Caki2 (cell line): ENCODE measurements around the gene CD109. TPM values are rescaled to one million over a fixed set of nuclear protein-coding genes. Genes with fewer than 3 reads are reported as not detected.

Experiments
- DNase-seq: peaks from one replicate; pipeline ENCODE4 v3.0.0-alpha.2; 2015; ENCODE audit warnings: low read depth
- in situ Hi-C: cut with HindIII; loops from 2 replicates; pipeline ENCODE4 v1.10.0; 2016; ENCODE audit warnings: low sequenced_read_pairs, low pct_unique_long_range_greater_than_20kb, mixed read lengths
- total RNA-seq: library from RNA; depleted of rRNA; stranded (reverse); fragments of >200 nt; shearing (Covaris generic); gene quantifications from 2 replicates; pipeline ENCODE4 v1.2.3, GENCODE V29; 2014; ENCODE audit warnings: low replicate concordance

CD109 gene
- total RNA-seq, 1 experiment from 2014 or later: 32.2 TPM

DNA sequence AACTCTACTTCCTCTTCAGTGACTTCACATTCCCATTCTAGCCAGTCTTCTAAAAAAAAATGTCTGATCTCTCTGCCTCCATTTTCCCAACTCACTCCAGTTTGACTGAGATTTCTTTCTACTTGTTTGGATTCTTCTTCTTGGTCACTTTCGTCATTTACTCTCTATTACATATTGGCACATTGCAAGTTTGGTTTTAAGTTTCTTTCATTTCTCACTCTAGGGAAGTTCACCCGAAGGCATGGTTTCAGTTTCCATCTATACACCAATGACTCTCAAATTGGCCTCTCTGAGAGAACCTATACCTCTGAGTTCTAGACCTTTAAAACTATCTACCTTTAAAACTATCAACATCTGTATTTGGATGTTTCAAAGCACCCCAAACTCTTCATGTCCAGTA lies 51.3 kb downstream of the CD109 start:
- in situ Hi-C loops: no loop called here
- DNase-seq: no peak

DNA sequence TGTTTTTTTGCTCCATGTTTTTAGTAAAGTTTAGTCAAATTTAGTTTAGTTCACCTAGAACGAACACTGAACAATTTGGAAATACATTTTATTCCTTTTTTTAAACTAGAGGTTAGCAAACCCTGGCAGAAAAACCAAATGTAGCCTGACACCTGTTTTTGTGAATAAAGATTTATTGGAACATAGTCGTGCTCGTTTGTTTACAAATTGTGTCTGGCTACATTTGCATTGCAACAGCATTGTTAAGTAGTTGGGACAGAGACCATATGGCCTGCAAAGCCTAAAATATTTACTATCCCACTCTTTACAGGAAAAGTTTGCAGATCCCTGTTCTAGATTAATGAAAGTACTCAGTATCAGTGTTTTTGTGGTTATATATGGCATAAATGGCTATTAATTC lies 56.9 kb downstream of the CD109 start:
- in situ Hi-C loops: no loop called here
- no peak for DNase-seq

DNA sequence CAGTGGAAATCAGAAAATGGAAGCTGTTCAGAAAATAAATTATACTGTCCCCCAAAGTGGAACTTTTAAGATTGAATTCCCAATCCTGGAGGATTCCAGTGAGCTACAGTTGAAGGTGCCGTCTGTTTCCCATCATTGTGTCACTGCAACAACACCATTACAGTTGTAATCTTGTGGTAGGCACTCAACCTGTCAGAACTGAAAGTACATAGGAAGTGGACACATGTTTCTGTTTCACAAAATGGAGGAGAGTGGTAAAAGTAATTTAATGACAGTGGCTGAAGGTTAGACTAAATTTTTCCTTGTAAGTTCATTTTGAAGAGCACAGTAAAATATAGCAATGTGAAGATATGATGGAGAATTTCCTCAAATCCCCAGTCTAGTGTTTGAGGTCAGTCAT lies 70.0 kb downstream of the CD109 start:
- in situ Hi-C loops: no loop called here

GRCh38 chr6:73768558-73768957 lies 72.6 kb downstream of the CD109 start:
- DNase-seq: no peak
- in situ Hi-C loops: no loop called here

More for the DNA sequence above, 70.0 kb downstream of the CD109 start:
- no peak for DNase-seq

DNA sequence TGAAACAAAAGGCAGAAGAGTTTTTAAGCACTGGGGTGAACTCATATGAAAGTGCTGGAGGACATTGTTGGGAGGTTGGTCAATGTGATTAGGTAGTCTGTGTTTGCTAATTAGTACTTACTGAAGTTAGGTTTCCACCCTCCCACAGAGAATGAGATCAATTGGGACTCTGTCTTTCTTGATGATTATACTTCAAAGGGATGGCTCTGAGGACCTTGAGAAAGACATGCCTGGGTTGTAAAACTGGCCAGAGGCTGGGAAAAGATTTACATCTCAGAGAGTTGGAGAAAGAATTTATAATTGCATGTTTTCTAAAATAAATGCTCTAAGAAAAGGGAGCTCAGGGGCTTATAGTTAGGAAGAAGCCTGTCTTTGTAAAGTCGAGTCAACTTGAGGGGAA lies 74.0 kb downstream of the CD109 start:
- in situ Hi-C loops: no loop called here

DNA sequence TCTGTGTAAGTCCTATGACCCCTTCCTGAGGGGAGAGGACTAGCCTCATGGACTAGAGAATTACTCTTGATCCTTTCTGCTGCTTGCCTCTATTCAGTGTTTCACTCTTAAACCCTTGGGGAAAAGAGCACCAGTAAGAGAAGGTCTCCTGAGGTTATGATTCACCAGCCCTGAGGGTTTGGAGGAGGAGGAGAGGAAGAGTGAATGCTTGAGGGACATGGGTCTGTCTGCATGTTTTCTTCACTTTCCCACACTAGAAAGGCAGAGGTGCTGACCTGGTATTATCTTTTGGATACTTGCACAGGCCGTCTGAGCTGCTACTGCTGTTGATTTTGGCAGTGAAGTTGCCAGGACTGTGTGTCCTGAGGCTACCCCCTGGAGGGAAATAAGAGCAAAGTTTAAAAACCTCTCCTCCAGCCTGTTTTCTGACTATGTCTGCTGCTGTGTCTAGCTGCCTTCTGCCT lies 78.3 kb downstream of the CD109 start:
- in situ Hi-C loops: no loop called here
- peak; percentile 93 for DNase-seq

More for the DNA sequence above, 74.0 kb downstream of the CD109 start:
- no peak for DNase-seq

- in situ Hi-C loops: no loop called here
- DNase-seq: no peak
Observed at GRCh38 chr6:73779943-73780342, 83.9 kb downstream of the CD109 start.

GRCh38 chr6:73782911-73783310 lies 86.9 kb downstream of the CD109 start:
- DNase-seq: no peak
- in situ Hi-C loops: no loop called here

- in situ Hi-C loops: no loop called here
- DNase-seq: no peak
Observed at GRCh38 chr6:73784726-73785505, 88.9 kb downstream of the CD109 start.

GRCh38 chr6:73790574-73790973 lies 94.6 kb downstream of the CD109 start:
- no peak for DNase-seq
- in situ Hi-C loops: no loop called here

DNA sequence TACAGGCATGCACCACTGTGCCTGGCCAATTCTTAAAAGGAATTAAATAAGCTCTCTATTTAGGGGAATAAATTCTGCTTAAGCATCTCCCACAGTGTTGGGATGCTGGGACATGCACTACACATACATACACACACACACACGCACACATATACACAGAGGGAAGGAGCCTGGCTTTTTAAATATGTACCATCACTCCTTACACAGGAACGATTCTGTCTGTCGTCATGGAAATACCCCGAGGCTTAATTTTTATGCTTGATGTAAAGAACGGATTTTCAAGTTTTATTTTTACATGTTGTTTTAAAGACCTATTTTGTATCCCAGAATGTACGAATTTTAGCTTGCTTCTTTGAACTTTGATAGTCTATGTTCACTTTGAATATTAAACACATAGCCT lies 95.3 kb downstream of the CD109 start:
- in situ Hi-C loops: no loop called here
- DNase-seq: no peak

DNA sequence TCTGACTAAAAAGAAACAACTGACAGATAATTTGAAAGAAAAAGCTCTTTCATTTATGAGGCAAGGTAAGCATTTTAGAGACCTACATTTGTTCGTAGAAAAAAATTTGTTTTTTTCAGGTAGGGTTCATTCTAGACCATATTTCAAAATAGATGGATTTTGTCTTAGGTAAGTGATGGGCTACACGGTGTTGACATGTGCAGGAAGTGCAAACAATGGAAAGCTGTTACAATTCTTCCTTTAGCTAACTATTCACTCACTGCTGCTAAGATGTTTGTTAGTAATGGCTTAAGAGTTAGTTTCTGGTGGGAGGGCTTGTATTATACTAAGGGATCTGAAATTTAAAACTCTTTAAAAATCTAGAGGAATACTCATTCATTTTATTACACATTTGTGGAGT lies 96.7 kb downstream of the CD109 start:
- in situ Hi-C loops: no loop called here
- DNase-seq: no peak

DNA sequence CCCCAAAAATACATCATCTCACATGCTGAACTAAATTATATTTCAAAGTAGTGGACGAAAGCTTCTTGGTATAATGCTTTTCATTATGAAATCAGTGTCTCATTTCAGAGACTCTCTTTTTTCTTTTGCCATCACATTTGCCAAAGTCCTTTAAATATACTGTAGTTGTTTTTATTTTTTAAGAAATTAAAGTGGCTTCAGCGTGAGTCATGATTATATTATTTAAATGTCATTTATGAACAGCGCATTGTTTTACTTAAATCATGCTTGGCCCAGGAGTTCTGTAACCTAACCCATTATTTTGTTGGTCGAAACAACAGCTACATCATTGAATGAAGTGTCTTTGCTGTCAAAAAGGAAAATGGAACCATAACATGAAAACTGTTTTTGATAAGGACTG lies 100.9 kb downstream of the CD109 start:
- DNase-seq: no peak
- in situ Hi-C loops: no loop called here

DNA sequence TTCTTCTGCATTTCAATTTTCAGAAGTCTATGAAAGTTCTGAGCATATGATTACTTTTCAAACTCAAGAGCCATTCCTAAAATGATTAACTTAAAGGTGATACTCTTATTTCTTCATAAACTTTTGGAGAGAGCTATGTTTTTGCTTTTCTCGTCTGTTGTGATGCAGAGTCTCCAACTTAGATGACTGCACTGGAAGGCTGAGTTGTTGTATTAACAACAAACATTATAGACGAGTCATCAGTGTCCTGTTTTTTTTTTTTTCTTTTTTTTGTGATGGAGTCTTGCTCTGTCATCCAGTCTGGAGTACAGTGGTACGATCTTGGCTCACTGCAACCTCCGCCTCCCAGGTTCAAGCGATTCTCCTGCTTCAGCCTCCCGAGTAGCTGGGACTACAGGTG lies 101.9 kb downstream of the CD109 start:
- in situ Hi-C loops: no loop called here
- peak; percentile 25 for DNase-seq

DNA sequence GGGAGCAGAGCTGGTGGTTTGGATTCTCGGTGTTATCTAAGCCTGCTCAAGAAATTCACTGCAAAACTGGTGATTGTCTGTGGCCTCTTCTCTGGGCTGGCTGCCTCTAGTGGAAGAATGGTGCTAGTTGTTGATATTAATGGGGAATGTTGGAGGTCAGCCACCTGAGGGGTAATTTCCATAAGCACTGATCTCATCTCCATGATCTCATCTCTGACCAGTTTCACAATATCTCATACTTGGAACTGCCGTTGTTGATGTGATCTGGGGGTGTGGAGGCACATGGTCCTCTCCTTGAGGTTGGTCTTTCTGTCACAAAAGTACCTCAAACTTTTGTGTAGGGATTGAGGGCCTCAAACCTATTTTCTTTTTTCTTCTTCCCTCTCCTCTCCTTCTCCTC lies 102.6 kb downstream of the CD109 start:
- DNase-seq: peak; percentile 84
- in situ Hi-C loops: no loop called here

GRCh38 chr6:73800997-73801396 lies 105.0 kb downstream of the CD109 start:
- in situ Hi-C loops: no loop called here
- DNase-seq: no peak

GRCh38 chr6:73801652-73802268 lies 105.8 kb downstream of the CD109 start:
- no peak for DNase-seq
- in situ Hi-C loops: no loop called here

GRCh38 chr6:73802366-73802765 lies 106.4 kb downstream of the CD109 start:
- in situ Hi-C loops: no loop called here
- no peak for DNase-seq

DNA sequence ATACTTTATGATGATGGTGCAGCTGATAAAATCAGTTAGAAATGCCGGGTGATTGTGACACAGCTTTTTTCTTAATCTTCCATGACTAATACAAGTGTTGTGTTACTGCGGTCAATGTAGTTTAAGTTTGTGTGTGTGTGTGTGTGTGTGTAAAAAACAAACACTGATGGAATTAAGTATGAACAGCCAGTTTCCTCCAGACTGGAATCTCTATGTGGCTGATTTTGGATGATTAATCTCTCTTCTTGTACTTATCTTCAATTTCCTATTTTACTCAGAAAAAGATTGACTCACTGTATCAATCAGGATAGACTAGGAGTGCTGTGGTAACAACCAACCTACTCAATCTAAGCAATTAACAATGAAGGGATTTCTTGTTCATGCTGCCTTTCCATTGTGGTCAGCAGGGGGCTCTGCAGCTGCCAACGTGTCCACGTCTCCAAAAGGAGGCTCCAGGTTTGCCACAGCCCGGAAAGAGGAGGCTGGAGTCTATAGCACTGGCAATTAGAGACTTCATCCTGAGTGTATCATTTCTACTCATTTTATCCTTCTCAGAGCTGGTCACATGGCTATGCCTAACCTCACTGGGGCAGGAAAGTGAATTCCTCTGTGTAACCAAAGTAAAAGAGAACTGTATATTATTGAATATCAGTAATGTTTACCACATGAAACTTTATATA lies 107.7 kb downstream of the CD109 start:
- in situ Hi-C loops: no loop called here
- peak; percentile 84 for DNase-seq
